Activated CD8-positive, alpha-beta T cell treated with anti-CD3 and anti-CD28 coated beads for 36 hours (primary cell): ENCODE data around the gene PRDX6. TPM values are rescaled to one million over a fixed set of nuclear protein-coding genes. Genes with fewer than 3 reads are reported as not detected.
"Not testable (repeated sequence)": the region's sequence is repeated elsewhere in the genome, so short reads cannot be mapped to it uniquely, and the experiment has no call there.

Experiments used
- ATAC-seq: fragments of 200-7000 bp; cut with Tn5 transposase; one replicate; pipeline ENCODE4 v1.10.0; 2021; ENCODE audit warnings: mild to moderate bottlenecking, moderate library complexity
- CTCF ChIA-PET: fragments of 350-600 bp; sonication (Branson Sonifier 250); formaldehyde crosslinking; loops from one replicate; lab custom pipeline; 2021; ENCODE audit warnings: antibody characterized with exemption; lab: Charles Lee
- POLR2A ChIA-PET: fragments of 350-600 bp; sonication (Branson Sonifier 250); formaldehyde crosslinking; loops from one replicate; lab custom pipeline; 2021; ENCODE audit warnings: antibody characterized with exemption; lab: Charles Lee
- DNase-seq: peaks from one replicate; pipeline ENCODE4 v3.0.0-alpha.2; 2020
- H3K27ac Mint-ChIP-seq: one replicate; pipeline ENCODE4 v1.8.0; 2021; ENCODE audit warnings: mild to moderate bottlenecking, mixed read lengths
- H3K27me3 Mint-ChIP-seq: one replicate; pipeline ENCODE4 v1.8.0; 2021; ENCODE audit warnings: mixed read lengths
- H3K36me3 Mint-ChIP-seq: one replicate; pipeline ENCODE4 v1.8.0; 2021; ENCODE audit warnings: low read depth, mixed read lengths
- H3K4me1 Mint-ChIP-seq: one replicate; pipeline ENCODE4 v1.8.0; 2021; ENCODE audit warnings: low read depth, mixed read lengths
- H3K4me3 Mint-ChIP-seq: one replicate; pipeline ENCODE4 v1.8.0; 2021; ENCODE audit warnings: mild to moderate bottlenecking, moderate library complexity, mixed read lengths
- H3K9me3 Mint-ChIP-seq: one replicate; pipeline ENCODE4 v1.8.0; 2021; ENCODE audit warnings: mixed read lengths
- intact Hi-C: fragments of 100-400 bp; cut with micrococcal nuclease; formaldehyde crosslinking; loops from one replicate; pipeline ENCODE4 v1.10.0; 2022
- total RNA-seq, 2 experiments: library from RNA; stranded (reverse); gene quantifications; one replicate each; pipeline ENCODE4 v1.2.3, GENCODE V29; 2021
- TF ChIP-seq, protein P1 (sequence below): fragments of 200-600 bp; IDR thresholded peaks from one replicate; pipeline ENCODE4 v1.8.0; 2022; ENCODE audit warnings: antibody characterized with exemption, mild to moderate bottlenecking

Gene PRDX6
- total RNA-seq, 2 experiments from 2014 or later, result 165 to 169 TPM

DNA sequence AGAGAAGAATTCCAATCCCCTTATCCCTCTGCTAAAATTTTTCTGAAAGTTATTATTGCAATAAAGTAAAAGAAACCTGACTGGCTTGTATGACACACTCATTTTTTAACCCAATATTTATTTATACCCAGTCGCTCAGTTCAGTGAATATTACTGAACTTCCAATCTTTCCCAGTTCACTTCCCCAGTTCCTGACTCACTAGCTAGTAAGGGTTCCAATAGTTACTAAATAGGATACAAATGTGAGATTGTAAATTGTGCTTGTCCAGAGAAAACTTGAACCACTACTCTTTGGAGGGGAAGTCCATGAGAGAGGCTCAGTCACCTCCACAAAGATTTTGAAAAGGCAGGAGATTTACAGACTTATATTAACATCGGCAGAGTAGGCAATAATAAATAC is 31.4 kb downstream of the PRDX6 start:
- intact Hi-C loops, result no loop called here
- POLR2A ChIA-PET, result no interaction called here

DNA sequence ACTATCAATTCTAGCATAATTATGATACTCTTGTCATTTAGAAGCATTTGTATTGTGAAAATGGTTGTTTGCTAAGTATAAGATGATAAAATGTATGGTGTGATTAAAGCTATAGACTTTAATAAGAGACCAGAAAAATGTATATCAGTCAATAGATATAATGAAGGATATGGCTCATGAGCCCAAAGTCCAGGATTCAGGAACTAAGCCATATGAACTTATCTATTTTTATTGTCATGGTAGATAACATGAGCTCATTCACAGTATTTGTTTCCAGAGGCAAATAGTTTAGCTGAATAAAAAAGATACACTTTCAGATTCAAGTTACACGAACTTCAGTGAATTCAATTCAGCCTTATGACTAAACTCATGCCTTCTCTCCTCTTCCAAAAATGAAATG is 32.7 kb downstream of the PRDX6 start:
- intact Hi-C loops, result no loop called here
- ChIA-PET CTCF (interaction anchor here (0.7 to 0.8 kb wide), 2 partner anchors 8 to 10 kb away, joined by 3 read pairs; no protein-coding TSS in a partner anchor), POLR2A (interaction anchor here (0.6 kb wide), 1 partner anchor 17 kb away, joined by 3 read pairs; no protein-coding TSS in a partner anchor)
- no peak for ATAC-seq
- Mint-ChIP-seq H3K36me3 (peaks cover 1% of the 10 kb centered on the region), H3K4me1 (no peaks in the 10 kb centered on the region), H3K9me3 (peaks cover 7% of the 10 kb centered on the region), H3K27me3 (no peaks in the 10 kb centered on the region), H3K27ac (no peak overlapping the region), H3K4me3 (no peak overlapping the region)
- TF ChIP-seq, protein P1, sequence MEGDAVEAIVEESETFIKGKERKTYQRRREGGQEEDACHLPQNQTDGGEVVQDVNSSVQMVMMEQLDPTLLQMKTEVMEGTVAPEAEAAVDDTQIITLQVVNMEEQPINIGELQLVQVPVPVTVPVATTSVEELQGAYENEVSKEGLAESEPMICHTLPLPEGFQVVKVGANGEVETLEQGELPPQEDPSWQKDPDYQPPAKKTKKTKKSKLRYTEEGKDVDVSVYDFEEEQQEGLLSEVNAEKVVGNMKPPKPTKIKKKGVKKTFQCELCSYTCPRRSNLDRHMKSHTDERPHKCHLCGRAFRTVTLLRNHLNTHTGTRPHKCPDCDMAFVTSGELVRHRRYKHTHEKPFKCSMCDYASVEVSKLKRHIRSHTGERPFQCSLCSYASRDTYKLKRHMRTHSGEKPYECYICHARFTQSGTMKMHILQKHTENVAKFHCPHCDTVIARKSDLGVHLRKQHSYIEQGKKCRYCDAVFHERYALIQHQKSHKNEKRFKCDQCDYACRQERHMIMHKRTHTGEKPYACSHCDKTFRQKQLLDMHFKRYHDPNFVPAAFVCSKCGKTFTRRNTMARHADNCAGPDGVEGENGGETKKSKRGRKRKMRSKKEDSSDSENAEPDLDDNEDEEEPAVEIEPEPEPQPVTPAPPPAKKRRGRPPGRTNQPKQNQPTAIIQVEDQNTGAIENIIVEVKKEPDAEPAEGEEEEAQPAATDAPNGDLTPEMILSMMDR, result no peak
- no peak for DNase-seq

More for the DNA sequence above, 31.4 kb downstream of the PRDX6 start:
- H3K9me3 Mint-ChIP-seq, result peaks cover 2% of the 10 kb centered on the region
- TF ChIP-seq, protein P1, result no peak
- no peaks in the 10 kb centered on the region for H3K36me3 Mint-ChIP-seq
- H3K27ac Mint-ChIP-seq, result no peak overlapping the region
- CTCF ChIA-PET, result no interaction called here
- H3K27me3 Mint-ChIP-seq, result no peaks in the 10 kb centered on the region
- DNase-seq (no peak), ATAC-seq (no peak)
- no peaks in the 10 kb centered on the region for H3K4me1 Mint-ChIP-seq
- no peak overlapping the region for H3K4me3 Mint-ChIP-seq

DNA sequence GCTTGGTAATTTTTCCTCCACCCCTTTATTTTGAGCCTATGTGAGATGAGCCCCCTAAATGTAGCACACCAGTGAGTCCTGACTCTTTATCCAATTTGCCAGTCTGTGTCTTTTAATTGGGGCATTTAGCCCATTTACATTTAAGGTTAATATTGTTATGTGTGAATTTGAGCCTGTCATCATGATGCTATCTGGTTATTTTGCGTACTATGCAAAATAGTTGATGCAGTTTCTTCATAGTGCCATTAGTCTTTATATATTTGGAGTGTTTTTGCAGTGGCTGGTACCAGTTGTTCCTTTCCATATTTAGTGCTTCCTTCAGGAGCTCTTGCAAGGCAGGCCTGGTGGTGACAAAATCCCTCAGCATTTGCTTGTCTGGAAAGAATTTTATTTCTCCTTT is 37.4 kb downstream of the PRDX6 start:
- CTCF ChIA-PET, H3K4me1 Mint-ChIP-seq, ATAC-seq, DNase-seq, H3K36me3 Mint-ChIP-seq, POLR2A ChIA-PET, intact Hi-C loops, H3K4me3 Mint-ChIP-seq, H3K27me3 Mint-ChIP-seq, H3K9me3 Mint-ChIP-seq, H3K27ac Mint-ChIP-seq: not testable (repeated sequence)

DNA sequence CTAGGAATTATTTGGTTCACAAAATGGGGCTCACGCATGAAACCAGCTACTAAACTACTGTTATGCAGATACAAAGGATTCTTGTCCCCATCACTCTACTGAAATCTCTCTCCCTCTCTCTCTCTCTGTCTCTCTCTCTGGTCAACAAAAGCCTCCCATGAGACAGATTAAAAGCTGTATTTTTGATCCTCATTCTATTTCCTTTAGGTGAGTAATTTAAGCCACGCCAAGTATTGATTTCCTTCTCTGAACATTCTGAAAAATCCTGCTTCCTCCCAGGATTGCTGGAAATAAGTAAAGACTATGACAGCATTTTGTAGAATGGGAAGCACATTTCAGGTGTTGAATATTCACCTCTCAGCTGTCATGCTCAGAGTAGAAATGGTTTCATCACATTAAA is 43.7 kb downstream of the PRDX6 start:
- ChIA-PET POLR2A (no interaction called here), CTCF (interaction anchor here (0.8 kb wide), 1 partner anchor 27 kb away, joined by 3 read pairs; no protein-coding TSS in a partner anchor)
- Mint-ChIP-seq H3K4me3 (no peak overlapping the region), H3K27me3 (no peaks in the 10 kb centered on the region), H3K36me3 (no peaks in the 10 kb centered on the region), H3K9me3 (no peaks in the 10 kb centered on the region), H3K27ac (no peak overlapping the region), H3K4me1 (peaks cover 10% of the 10 kb centered on the region)
- no peak for ATAC-seq
- intact Hi-C loops, result no loop called here
- TF ChIP-seq, protein P1, result no peak
- no peak for DNase-seq

DNA sequence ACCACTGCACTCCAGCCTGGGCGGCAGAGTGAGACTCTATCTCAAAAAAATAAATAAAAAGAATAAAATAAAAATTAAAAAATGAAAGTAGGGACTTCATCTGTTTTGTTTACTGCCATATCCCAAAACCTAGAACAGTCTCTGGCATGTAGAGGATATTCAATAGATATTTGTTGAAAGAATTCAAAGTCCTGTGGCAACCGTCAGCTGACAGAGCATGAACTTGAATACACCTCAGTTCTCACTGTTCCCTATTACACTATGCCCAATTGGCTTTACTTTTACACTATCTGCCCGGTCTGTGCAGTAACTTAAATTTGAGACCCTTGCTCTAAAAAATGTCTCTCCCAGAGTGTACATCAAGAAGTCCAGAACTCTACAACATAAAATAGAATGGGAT is 46.2 kb downstream of the PRDX6 start:
- CTCF ChIA-PET, result no interaction called here
- DNase-seq, result no peak
- H3K27ac Mint-ChIP-seq, result no peak overlapping the region

More for the DNA sequence above, 46.2 kb downstream of the PRDX6 start:
- Mint-ChIP-seq H3K9me3 (no peaks in the 10 kb centered on the region), H3K4me1 (peaks cover 13% of the 10 kb centered on the region), H3K4me3 (no peak overlapping the region), H3K27me3 (no peaks in the 10 kb centered on the region), H3K36me3 (no peaks in the 10 kb centered on the region)
- POLR2A ChIA-PET, result no interaction called here
- TF ChIP-seq, protein P1, result no peak
- ATAC-seq, result no peak
- intact Hi-C loops, result no loop called here
